Thymus (tissue), 11 donors: ENCODE results near the gene ZNF83. TPM values are rescaled to one million over a fixed set of nuclear protein-coding genes. Genes with fewer than 3 reads are reported as not detected.

Source experiments
- DNase-seq, 9 donors: peaks; one replicate each; pipeline ENCODE4 v3.0.0-alpha.2; 2013; ENCODE audit warnings: low spot score in 9 of 9, low read depth in 6 of 9, missing footprints in 1 of 9
- H3K27ac ChIP-seq, 2 donors: one replicate each; pipeline ENCODE4 v1.5.1; 2013; ENCODE audit warnings: control low read depth in 1 of 2, low read depth in 1 of 2, low read length in 1 of 2, mild to moderate bottlenecking in 1 of 2, moderate library complexity in 1 of 2
- H3K27me3 ChIP-seq, 2 donors: one replicate each; pipeline ENCODE4 v1.5.1; 2013; ENCODE audit warnings: low read length in 1 of 2; ENCODE audit not compliant: control insufficient read depth in 2 of 2, insufficient read depth in 1 of 2
- H3K36me3 ChIP-seq, 2 donors: one replicate each; pipeline ENCODE4 v1.5.1; 2013; ENCODE audit warnings: low read length in 1 of 2, mild to moderate bottlenecking in 1 of 2, moderate library complexity in 1 of 2; ENCODE audit not compliant: control insufficient read depth in 2 of 2, insufficient read depth in 2 of 2
- H3K4me1 ChIP-seq, 2 donors: one replicate each; pipeline ENCODE4 v1.5.1; 2013; ENCODE audit warnings: low read length in 2 of 2; ENCODE audit not compliant: control insufficient read depth in 2 of 2, insufficient read depth in 2 of 2
- H3K4me3 ChIP-seq, 2 donors: one replicate each; pipeline ENCODE4 v1.5.1; 2013; ENCODE audit warnings: low read length in 2 of 2, control low read depth in 1 of 2, mild to moderate bottlenecking in 1 of 2
- H3K9me3 ChIP-seq, 2 donors: one replicate each; pipeline ENCODE4 v1.5.1; 2013; ENCODE audit warnings: low read length in 1 of 2, mild to moderate bottlenecking in 1 of 2; ENCODE audit not compliant: control insufficient read depth in 2 of 2, insufficient read depth in 1 of 2
- WGBS: extraction: QIAGEN DNeasy Blood & Tissue Kit; methylation state at CpG from one replicate; pipeline ENCODE4 v1.1.7; 2013; 5-methylcytosine and 5-hydroxymethylcytosine counted together
- polyA plus RNA-seq: library from polyadenylated mRNA; stranded (reverse); fragments of 200-250 nt; gene quantifications from one replicate; pipeline ENCODE4 v1.2.3, GENCODE V29; 2013
- total RNA-seq: library from RNA; stranded (reverse); fragments of 120-200 nt; gene quantifications from one replicate; pipeline ENCODE4 v1.2.4, GENCODE V29; 2013
- donor health status: healthy.

Gene ZNF83
- total and polyA plus RNA-seq, 2 donors: 29.6 to 150 TPM

DNA sequence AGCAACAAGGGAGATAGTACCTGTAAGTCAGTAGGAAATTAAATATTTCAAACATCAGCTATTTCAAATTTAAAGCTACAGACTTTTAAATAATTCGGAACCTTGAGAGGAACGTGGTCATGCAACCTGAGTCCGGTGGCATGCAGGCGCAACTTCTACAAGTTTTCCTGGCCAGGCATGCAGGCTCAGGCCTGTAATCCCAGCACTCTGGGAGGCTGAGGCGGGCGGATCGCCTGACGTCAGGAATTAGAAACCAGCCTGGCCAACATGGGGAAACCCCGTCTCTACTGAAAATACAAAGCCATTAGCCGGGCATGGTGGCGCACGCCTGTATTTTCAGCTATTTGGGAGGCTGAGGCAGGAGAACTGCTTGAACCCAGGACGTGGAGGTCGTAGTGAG is 70.2 kb downstream of the ZNF83 start:
- Histone ChIP-seq H3K9me3 (peaks cover 5 to 27% of the 10 kb centered on the region in 2 donors), H3K27ac (no peak overlapping the region), H3K36me3 (peaks cover 6 to 22% of the 10 kb centered on the region in 2 donors), H3K4me3 (no peak overlapping the region), H3K4me1 (peaks cover 3 to 6% of the 10 kb centered on the region in 2 donors), H3K27me3 (no peaks in the 10 kb centered on the region)
- 99% methylated on average over 14 of the region's 14 CpGs for WGBS
- DNase-seq: no peak

DNA sequence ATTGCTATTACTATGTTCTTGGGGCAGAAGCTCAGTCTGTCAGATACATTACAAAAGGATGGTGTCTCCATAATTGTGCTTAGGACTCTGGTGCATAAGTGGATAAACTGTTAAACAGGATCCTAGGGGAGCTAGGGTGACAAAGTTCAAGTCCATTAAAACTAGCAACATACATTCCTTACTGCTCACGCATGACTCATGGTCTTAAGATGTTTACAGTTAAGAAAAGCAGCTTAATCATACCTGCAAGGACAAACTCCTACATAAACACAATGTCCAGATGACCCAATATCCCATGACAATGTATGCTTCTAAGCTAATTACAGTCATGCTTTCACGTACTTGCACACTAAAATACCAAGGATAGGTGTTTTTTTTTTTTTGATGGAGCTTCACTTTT is 71.6 kb downstream of the ZNF83 start:
- no peak for DNase-seq
- peaks cover 9 to 29% of the 10 kb centered on the region in 2 donors for H3K9me3 ChIP-seq
- WGBS: 97% methylated on average over 2 of the region's 2 CpGs
- no peak overlapping the region for H3K27ac ChIP-seq
- peaks cover 0 to 19% of the 10 kb centered on the region in 2 donors for H3K36me3 ChIP-seq
- no peak overlapping the region for H3K4me3 ChIP-seq
- H3K27me3 ChIP-seq: no peaks in the 10 kb centered on the region
- H3K4me1 ChIP-seq: peaks cover 3 to 6% of the 10 kb centered on the region in 2 donors

DNA sequence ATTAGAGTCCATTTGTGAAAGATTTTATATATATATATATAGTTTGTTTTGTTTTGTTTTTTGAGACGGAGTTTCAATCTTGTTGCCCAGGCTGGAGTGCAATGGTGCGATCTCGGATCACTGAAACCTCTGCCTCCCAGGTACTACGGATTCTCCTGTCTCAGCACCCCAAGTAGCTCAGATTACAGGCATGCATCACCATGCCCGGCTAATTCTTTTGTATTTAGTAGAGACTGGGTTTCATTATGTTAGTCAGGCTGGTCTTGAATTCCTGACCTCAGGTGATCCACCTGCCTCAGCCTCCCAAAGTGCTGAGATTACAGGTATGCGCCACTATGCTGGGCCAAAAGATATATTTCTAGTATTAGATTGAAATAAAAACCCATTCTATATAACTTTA is 72.0 kb downstream of the ZNF83 start:
- Histone ChIP-seq H3K4me3 (no peak overlapping the region), H3K4me1 (peaks cover 1 to 5% of the 10 kb centered on the region in 2 donors), H3K36me3 (peaks cover 0 to 24% of the 10 kb centered on the region in 2 donors), H3K27me3 (no peaks in the 10 kb centered on the region), H3K9me3 (peaks cover 9 to 32% of the 10 kb centered on the region in 2 donors), H3K27ac (no peak overlapping the region)
- WGBS: 88% methylated on average over 6 of the region's 6 CpGs
- no peak for DNase-seq

Other genes with a start within 250 kb of the ZNF83 start
- gene ZNF528, start 240.5 kb downstream of the ZNF83 start, total RNA-seq: 12.8 TPM
- gene ZNF528, start 240.5 kb downstream of the ZNF83 start, polyA plus RNA-seq: 18.4 TPM
- 0.05 TPM for gene ZNF534, start 209.2 kb downstream of the ZNF83 start, total RNA-seq
- gene ZNF534, start 209.2 kb downstream of the ZNF83 start, polyA plus RNA-seq: 0.82 TPM
- gene ZNF578, start 184.8 kb downstream of the ZNF83 start, total RNA-seq: 1.6 TPM
- gene ZNF578, start 184.8 kb downstream of the ZNF83 start, polyA plus RNA-seq: 2.6 TPM
- 12.1 TPM for gene ZNF808, start 110.7 kb downstream of the ZNF83 start, total RNA-seq
- 7.7 TPM for gene ZNF808, start 110.7 kb downstream of the ZNF83 start, polyA plus RNA-seq
- gene ZNF701, start 68.1 kb downstream of the ZNF83 start, total RNA-seq: 14.9 TPM
- 17.7 TPM for gene ZNF701, start 68.1 kb downstream of the ZNF83 start, polyA plus RNA-seq
- gene ZNF611, start 96.7 kb upstream of the ZNF83 start, total RNA-seq: 7.3 TPM
- gene ZNF611, start 96.7 kb upstream of the ZNF83 start, polyA plus RNA-seq: 10.0 TPM
- gene ZNF600, start 148.4 kb upstream of the ZNF83 start, total RNA-seq: 7.1 TPM
- gene ZNF600, start 148.4 kb upstream of the ZNF83 start, polyA plus RNA-seq: 17.3 TPM
- gene ZNF28, start 183.3 kb upstream of the ZNF83 start, total RNA-seq: 19.0 TPM
- 32.5 TPM for gene ZNF28, start 183.3 kb upstream of the ZNF83 start, polyA plus RNA-seq
- 20.5 TPM for gene ZNF468, start 219.3 kb upstream of the ZNF83 start, total RNA-seq
- 18.3 TPM for gene ZNF468, start 219.3 kb upstream of the ZNF83 start, polyA plus RNA-seq